K562 (cell line): ENCODE results near the gene C3orf70. TPM values are rescaled to one million over a fixed set of nuclear protein-coding genes. Genes with fewer than 3 reads are reported as not detected.
A peak's percentile ranks its signal among the peaks of the same experiment; 100 is the strongest.

Source experiments
- ATAC-seq: fragments of 200-7000 bp; cut with Tn5 transposase; 3 replicates; pipeline ENCODE4 v1.9.1; 2020; ENCODE audit warnings: moderate library complexity
- BruUV-seq: library from RNA; stranded (reverse); fragments of 400-500 nt; replicated peaks from 2 replicates; lab custom pipeline; 2021; lab: Mats Ljungman, UMichigan
- CTCF ChIA-PET: fragments of 300-600 bp; formaldehyde crosslinking; extraction: SDS; loops from one replicate; lab custom pipeline; 2021; ENCODE audit warnings: low intra/inter-chr PET ratio; lab: Yijun Ruan, JAX
- POLR2A ChIA-PET: fragments of 300-600, 350-650 bp; sonication (Branson Sonifier 250); formaldehyde crosslinking; extraction: SDS; loops from one replicate; lab custom pipeline; 2021; ENCODE audit warnings: antibody characterized with exemption, inconsistent platforms; lab: Yijun Ruan, JAX
- DNase-seq, 4 experiments: peaks; one replicate each; pipeline versions ENCODE4 v3.0.0 to v3.0.0-alpha.2; 2011 to 2018; ENCODE audit warnings: low spot score in 3 of 4, mixed read lengths in 3 of 4; ENCODE audit errors: extremely low read depth in 1 of 4
- FAIRE-seq: peaks from 2 replicates; lab custom pipeline; 2011; peaks lifted over from hg19 to GRCh38; lab: Jason Lieb, UNC
- H2AFZ ChIP-seq: 2 replicates; pipeline ENCODE4 v1.6.0; 2011; ENCODE audit warnings: low read depth, low read length, control low read depth, inconsistent platforms
- H3K27ac ChIP-seq: fragments of 200-600 bp; 3 replicates; pipeline ENCODE4 v1.8.0; 2011; ENCODE audit warnings: low read depth, mild to moderate bottlenecking, control low read depth, inconsistent platforms, low read length, moderate library complexity, mixed read lengths; ENCODE audit errors: extremely low read depth
- H3K27me3 ChIP-seq, 2 experiments: fragments of 300-600 bp in 1 of 2; 2 replicates in 1 of 2; 3 replicates in 1 of 2; pipeline versions ENCODE4 v1.6.0 to v1.8.0; 2011; ENCODE audit warnings: inconsistent platforms in 2 of 2, low read length in 2 of 2, mild to moderate bottlenecking in 1 of 2, mixed read lengths in 1 of 2, moderate library complexity in 1 of 2; ENCODE audit not compliant: control insufficient read depth in 2 of 2, insufficient read depth in 2 of 2
- H3K36me3 ChIP-seq: fragments of 300-600 bp; 3 replicates; pipeline ENCODE4 v1.8.0; 2011; ENCODE audit warnings: mild to moderate bottlenecking, low read length, inconsistent platforms; ENCODE audit not compliant: control insufficient read depth, insufficient read depth
- H3K4me1 ChIP-seq, 2 experiments: fragments of 200-600 bp in 1 of 2; replicated peaks in 1 of 2; 2 replicates in 1 of 2; 3 replicates in 1 of 2; pipeline versions ENCODE4 v1.5.1 to v1.8.0; 2011; ENCODE audit warnings: inconsistent platforms in 2 of 2, low read length in 2 of 2, mild to moderate bottlenecking in 1 of 2, mixed read lengths in 1 of 2, moderate library complexity in 1 of 2; ENCODE audit not compliant: control insufficient read depth in 2 of 2, insufficient read depth in 2 of 2
- H3K4me2 ChIP-seq: 2 replicates; pipeline ENCODE4 v1.6.1; 2011; ENCODE audit warnings: low read length, control low read depth, inconsistent platforms, mixed read lengths; ENCODE audit not compliant: insufficient read depth
- H3K4me3 ChIP-seq: fragments of 200-600 bp; sonication (generic), shearing (Covaris generic); 2 replicates; pipeline ENCODE4 v1.5.1; 2016; ENCODE audit warnings: control low read depth, inconsistent platforms
- H3K79me2 ChIP-seq: fragments of 200-600 bp; 3 replicates; pipeline ENCODE4 v1.8.0; 2011; ENCODE audit warnings: low read length, inconsistent platforms; ENCODE audit not compliant: control insufficient read depth, insufficient read depth
- H3K9ac ChIP-seq, 2 experiments: 2 replicates each; pipeline versions ENCODE4 v1.6.0 to v1.6.1; 2011; ENCODE audit warnings: low read depth in 2 of 2, low read length in 2 of 2, control low read depth in 1 of 2, inconsistent platforms in 1 of 2, mild to moderate bottlenecking in 1 of 2, mixed read lengths in 1 of 2; ENCODE audit not compliant: insufficient read depth in 1 of 2
- H3K9me1 ChIP-seq: one replicate; pipeline ENCODE4 v1.6.0; 2011; ENCODE audit warnings: inconsistent platforms, mild to moderate bottlenecking, low read length, moderate library complexity; ENCODE audit not compliant: control insufficient read depth, insufficient read depth
- H3K9me3 ChIP-seq: replicated peaks from 2 replicates; pipeline ENCODE4 v1.5.1; 2011; ENCODE audit warnings: low read depth, low read length, inconsistent platforms; ENCODE audit not compliant: control insufficient read depth, insufficient read depth
- H4K20me1 ChIP-seq: replicated peaks from 2 replicates; pipeline ENCODE4 v1.6.1; 2011; ENCODE audit warnings: low read length, inconsistent platforms, mixed read lengths; ENCODE audit not compliant: control insufficient read depth, insufficient read depth
- C11orf30 ChIP-seq: fragments of 450-650 bp; IDR thresholded peaks from 2 replicates; pipeline ENCODE4 v1.6.1; 2016; ENCODE audit warnings: low read depth, mild to moderate bottlenecking
- CEBPG ChIP-seq, 3 experiments: fragments of 200-800 bp in 1 of 3; sonication (Bioruptor generic) in 1 of 3; sonication (generic) in 1 of 3; formaldehyde crosslinking in 1 of 3; IDR thresholded peaks in 2 of 3; conservative IDR thresholded peaks in 1 of 3; 2 replicates each; pipeline versions ENCODE4 v1.6.1 to v1.8.0; 2016 to 2022; ENCODE audit warnings: missing compliant biosample characterization in 2 of 3, missing genetic modification characterization in 2 of 3, mild to moderate bottlenecking in 1 of 3, missing genetic modification reagents in 1 of 3
- NR2C1 ChIP-seq, 2 experiments: fragments of 450-650 bp; IDR thresholded peaks; 2 replicates each; pipeline ENCODE4 v1.6.1; 2017; ENCODE audit warnings: mild to moderate bottlenecking in 2 of 2, antibody characterized with exemption in 1 of 2, inconsistent platforms in 1 of 2, missing compliant biosample characterization in 1 of 2, missing genetic modification characterization in 1 of 2
- RFX5 ChIP-seq: IDR thresholded peaks from 2 replicates; pipeline ENCODE4 v1.6.1; 2011; ENCODE audit warnings: low read depth, mild to moderate bottlenecking, improper control_type of control experiment, low read length
- ZNF134 ChIP-seq: fragments of 250-450 bp; sonication (Bioruptor Pico); conservative IDR thresholded peaks from 2 replicates; pipeline ENCODE4 v1.4.0; 2020
- ZNF316 ChIP-seq: fragments of 450-650 bp; IDR thresholded peaks from 2 replicates; pipeline ENCODE4 v1.6.1; 2016
- WGBS: fragments of 100-300 bp; shearing (Covaris generic); methylation state at CpG from one replicate; pipeline ENCODE4 v1.1.6; 2016; ENCODE audit warnings: low coverage, mixed read lengths; ENCODE audit not compliant: insufficient coverage; ENCODE audit errors: missing lambda C conversion rate; 5-methylcytosine and 5-hydroxymethylcytosine counted together
- in situ Hi-C: fragments of 300-500 bp; cut with MboI; formaldehyde crosslinking; loops from 4 replicates; pipeline ENCODE4 v1.15.0; 2018; ENCODE audit warnings: inconsistent platforms, mixed read lengths
- intact Hi-C: fragments of 100-400 bp; cut with micrococcal nuclease; formaldehyde crosslinking; loops from 2 replicates; pipeline ENCODE4 v1.14.2; 2022
- polyA plus RNA-seq, 8 experiments: library from polyadenylated mRNA; depleted of rRNA in 4 of 8; stranded (reverse) in 5 of 8; unstranded in 3 of 8; fragments of >200 nt; fragmentation: Nextera tagmentation in 2 of 8; fragmentation: Illumina TruSeq in 1 of 8; extraction: Ambion mirVana in 2 of 8; extraction: Trizol in 1 of 8; gene quantifications; 2 replicates each; pipeline versions ENCODE4 v1.2.1 to v1.2.3, GENCODE V29; 2011 to 2014; ENCODE audit warnings: inconsistent platforms in 1 of 8, missing spikeins in 1 of 8
- total RNA-seq, 7 experiments: library from RNA; depleted of rRNA in 6 of 7; stranded (reverse); fragments of >200 nt in 6 of 7; fragmentation: Illumina TruSeq in 2 of 7; extraction: Trizol in 2 of 7; gene quantifications; 2 replicates each; pipeline versions ENCODE4 v1.2.1 to v1.2.3, GENCODE V29; 2011 to 2021; ENCODE audit warnings: low replicate concordance in 1 of 7
- TF ChIP-seq, protein P1 (sequence below): IDR thresholded peaks from 2 replicates; pipeline ENCODE4 v1.6.1; 2011; ENCODE audit not compliant: insufficient read length; ENCODE audit errors: extremely low read depth

The C3orf70 gene
- total and polyA plus RNA-seq, 9 of the 15 experiments (the other 6 are each of a cell fraction or from before 2014, with no cell fraction given) = 0.01 to 0.04 (median 0.03) TPM; not detected in 6

DNA sequence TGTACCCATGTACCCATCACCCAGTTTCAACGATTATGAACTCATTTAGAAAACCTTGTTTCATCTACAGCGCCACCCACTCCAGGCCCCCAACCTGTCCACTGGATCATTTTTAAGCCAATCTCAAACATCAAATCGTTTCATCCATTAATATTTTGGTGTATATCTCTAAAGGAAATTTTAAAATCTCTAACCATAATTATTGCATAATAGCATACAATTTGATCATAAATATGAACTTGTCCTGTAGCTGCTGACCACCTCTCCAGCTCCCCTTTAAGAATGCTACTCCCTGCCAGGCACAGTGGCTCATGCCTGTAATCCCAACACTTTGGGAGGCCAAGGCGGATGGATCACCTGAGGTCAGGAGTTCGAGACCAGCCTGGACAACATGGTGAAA lies 2.8 kb upstream of the C3orf70 start (continued):
- TF ChIP-seq NR2C1 (IDR thresholded peaks at IDR 0.05) (no peak), NR2C1 (tag; IDR thresholded peaks at IDR 0.05) (no peak), CEBPG (CRISPR knock-in tag; IDR thresholded peaks at IDR 0.05) (no peak), CEBPG (tag; conservative IDR thresholded peaks at IDR 0.05 in 1 of 2, IDR thresholded peaks at IDR 0.05 in 1 of 2) (peak in 1 of 2 experiments; percentile 54; a peak in 2 of 4 replicates)

DNA sequence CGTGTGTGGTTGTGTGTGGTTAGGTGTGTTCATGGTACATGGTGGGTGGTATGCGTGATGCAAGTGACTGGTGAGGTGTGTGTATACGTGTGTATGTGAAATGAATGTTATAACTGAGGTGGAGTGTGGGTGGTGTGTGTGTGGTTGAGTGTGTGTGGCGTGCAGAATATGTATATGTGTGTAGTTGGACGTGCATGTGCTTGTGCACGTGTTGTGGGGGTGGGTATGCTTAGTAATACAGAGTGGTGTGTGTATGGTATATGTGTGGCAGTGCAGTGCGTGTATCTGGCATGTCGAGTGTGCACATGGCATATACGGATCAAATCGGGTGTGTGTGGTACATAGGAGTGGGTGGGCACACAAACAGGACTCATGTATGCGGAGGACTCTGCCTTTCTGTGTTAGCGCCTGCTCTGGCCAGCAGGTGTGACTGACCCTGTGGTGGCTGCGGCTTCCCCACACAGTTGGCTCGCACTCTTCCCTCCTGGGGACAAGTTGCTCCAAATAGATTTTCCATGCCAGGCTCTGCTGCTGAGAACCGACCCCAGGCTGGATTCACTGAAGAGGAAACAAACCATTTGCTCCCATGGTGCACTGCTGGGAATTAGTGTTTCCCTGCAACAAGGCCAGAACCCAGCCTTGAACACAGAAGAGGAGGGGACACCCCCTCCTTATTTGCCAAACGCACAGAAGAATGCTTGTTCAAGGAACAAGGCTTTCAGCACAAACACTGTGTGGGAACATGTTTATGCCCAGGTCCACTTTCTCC lies 1.2 kb upstream of the C3orf70 start:
- Histone ChIP-seq H3K4me2 (no peak overlapping the region), H3K36me3 (no peaks in the 10 kb centered on the region), H3K4me3 (no peak overlapping the region), H2AFZ (no peak overlapping the region), H4K20me1 (no peaks in the 10 kb centered on the region), H3K9ac (no peak overlapping the region), H3K9me1 (no peaks in the 10 kb centered on the region), H3K79me2 (no peaks in the 10 kb centered on the region), H3K9me3 (no peaks in the 10 kb centered on the region), H3K27ac (no peak overlapping the region), H3K27me3 (peaks cover 36 to 43% of the 10 kb centered on the region in 2 experiments; a peak in 4 of 5 replicates), H3K4me1 (peaks cover 0 to 14% of the 10 kb centered on the region in 2 experiments; a peak in 3 of 5 replicates)
- no peak for DNase-seq
- ATAC-seq = no peak
- in situ Hi-C loops = no loop called here
- TF ChIP-seq ZNF316 (no peak), RFX5 (no peak), C11orf30 (no peak), ZNF134 (CRISPR knock-in tag) (no peak)
- TF ChIP-seq, protein P1, sequence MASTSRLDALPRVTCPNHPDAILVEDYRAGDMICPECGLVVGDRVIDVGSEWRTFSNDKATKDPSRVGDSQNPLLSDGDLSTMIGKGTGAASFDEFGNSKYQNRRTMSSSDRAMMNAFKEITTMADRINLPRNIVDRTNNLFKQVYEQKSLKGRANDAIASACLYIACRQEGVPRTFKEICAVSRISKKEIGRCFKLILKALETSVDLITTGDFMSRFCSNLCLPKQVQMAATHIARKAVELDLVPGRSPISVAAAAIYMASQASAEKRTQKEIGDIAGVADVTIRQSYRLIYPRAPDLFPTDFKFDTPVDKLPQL = no peak
- 28% methylated on average over 14 of the region's 16 CpGs for WGBS
- FAIRE-seq = no peak
- no TSS peak for BruUV-seq
- intact Hi-C loops = no loop called here
- ChIA-PET CTCF (no interaction called here), POLR2A (no interaction called here)
